ENCODE measurements around the gene CYB5A. TPM values are rescaled to one million over a fixed set of nuclear protein-coding genes. Genes with fewer than 3 reads are reported as not detected.

Gene CYB5A
- total and polyA plus RNA-seq, 9 of the 15 experiments (the other 6 are each of a cell fraction or from before 2014, with no cell fraction given), result 11.9 to 22.6 (median 14.1) TPM

DNA sequence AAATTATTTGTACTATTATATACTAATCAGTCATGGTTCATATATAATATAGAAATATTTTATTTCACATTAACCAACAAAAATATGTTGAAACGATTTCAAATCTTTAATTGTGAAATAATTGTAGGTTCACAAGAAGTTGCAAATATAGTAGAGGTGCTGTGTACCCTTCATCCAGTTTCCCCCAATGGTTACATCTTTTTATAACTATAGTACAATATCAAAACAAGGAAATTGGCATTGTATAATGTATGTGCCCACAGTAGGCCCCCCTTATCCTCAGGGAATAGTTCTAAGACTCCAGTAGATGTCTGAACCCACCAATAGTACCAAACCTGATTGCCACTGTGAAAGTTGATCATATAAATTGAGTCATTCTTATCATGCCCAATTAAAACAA is 7.4 kb upstream of the CYB5A start:
- Histone ChIP-seq H3K9me3 (replicated peaks; ENCODE audit: control insufficient read depth, insufficient read depth, low read depth, low read length) (no peaks in the 10 kb centered on the region), H3K9me1 (ENCODE audit: control insufficient read depth, insufficient read depth, low read length) (no peaks in the 10 kb centered on the region), H3K9ac (ENCODE audit: insufficient read depth in 1 of 2, low read depth in 2 of 2, low read length in 2 of 2) (no peak overlapping the region), H3K4me2 (ENCODE audit: insufficient read depth, low read length) (no peak overlapping the region), H4K20me1 (replicated peaks; ENCODE audit: control insufficient read depth, insufficient read depth, low read length) (no peaks in the 10 kb centered on the region), H3K27ac (ENCODE audit: extremely low read depth, low read depth, low read length) (no peak overlapping the region), H3K4me3 (no peak overlapping the region), H2AFZ (ENCODE audit: low read depth, low read length) (no peak overlapping the region), H3K4me1 (replicated peaks in 1 of 2; ENCODE audit: control insufficient read depth in 2 of 2, insufficient read depth in 2 of 2, low read length in 2 of 2) (no peaks in the 10 kb centered on the region), H3K36me3 (ENCODE audit: control insufficient read depth, insufficient read depth, low read length) (no peaks in the 10 kb centered on the region), H3K79me2 (ENCODE audit: control insufficient read depth, insufficient read depth, low read length) (no peaks in the 10 kb centered on the region), H3K27me3 (ENCODE audit: control insufficient read depth in 2 of 2, insufficient read depth in 2 of 2, low read length in 2 of 2) (no peaks in the 10 kb centered on the region)
- intact Hi-C loops (cut with micrococcal nuclease), result no loop called here
- in situ Hi-C loops (cut with MboI), result no loop called here
- no TSS peak for BruUV-seq (replicated peaks)
- ATAC-seq (no peak), FAIRE-seq (no peak), DNase-seq (ENCODE audit: extremely low read depth in 1 of 4, low spot score in 3 of 4) (no peak)
- ChIA-PET CTCF (ENCODE audit: low intra/inter-chr PET ratio) (no interaction called here), POLR2A (no interaction called here)
- 7% methylated on average over 1 of the region's 1 CpG for WGBS (ENCODE audit: insufficient coverage, low coverage, missing lambda C conversion rate)
- no peak for TF ChIP-seq IRF9 (tag; IDR thresholded peaks at IDR 0.05)
- TF ChIP-seq U2AF2 (optimal IDR thresholded peaks at IDR 0.05; ENCODE audit: low read depth, low read length), result no peak
- TF ChIP-seq RCOR1 (IDR thresholded peaks at IDR 0.05; ENCODE audit: borderline replicate concordance in 1 of 2, low read depth in 2 of 2, low read length in 2 of 2), result no peak
- TF ChIP-seq, protein P1, sequence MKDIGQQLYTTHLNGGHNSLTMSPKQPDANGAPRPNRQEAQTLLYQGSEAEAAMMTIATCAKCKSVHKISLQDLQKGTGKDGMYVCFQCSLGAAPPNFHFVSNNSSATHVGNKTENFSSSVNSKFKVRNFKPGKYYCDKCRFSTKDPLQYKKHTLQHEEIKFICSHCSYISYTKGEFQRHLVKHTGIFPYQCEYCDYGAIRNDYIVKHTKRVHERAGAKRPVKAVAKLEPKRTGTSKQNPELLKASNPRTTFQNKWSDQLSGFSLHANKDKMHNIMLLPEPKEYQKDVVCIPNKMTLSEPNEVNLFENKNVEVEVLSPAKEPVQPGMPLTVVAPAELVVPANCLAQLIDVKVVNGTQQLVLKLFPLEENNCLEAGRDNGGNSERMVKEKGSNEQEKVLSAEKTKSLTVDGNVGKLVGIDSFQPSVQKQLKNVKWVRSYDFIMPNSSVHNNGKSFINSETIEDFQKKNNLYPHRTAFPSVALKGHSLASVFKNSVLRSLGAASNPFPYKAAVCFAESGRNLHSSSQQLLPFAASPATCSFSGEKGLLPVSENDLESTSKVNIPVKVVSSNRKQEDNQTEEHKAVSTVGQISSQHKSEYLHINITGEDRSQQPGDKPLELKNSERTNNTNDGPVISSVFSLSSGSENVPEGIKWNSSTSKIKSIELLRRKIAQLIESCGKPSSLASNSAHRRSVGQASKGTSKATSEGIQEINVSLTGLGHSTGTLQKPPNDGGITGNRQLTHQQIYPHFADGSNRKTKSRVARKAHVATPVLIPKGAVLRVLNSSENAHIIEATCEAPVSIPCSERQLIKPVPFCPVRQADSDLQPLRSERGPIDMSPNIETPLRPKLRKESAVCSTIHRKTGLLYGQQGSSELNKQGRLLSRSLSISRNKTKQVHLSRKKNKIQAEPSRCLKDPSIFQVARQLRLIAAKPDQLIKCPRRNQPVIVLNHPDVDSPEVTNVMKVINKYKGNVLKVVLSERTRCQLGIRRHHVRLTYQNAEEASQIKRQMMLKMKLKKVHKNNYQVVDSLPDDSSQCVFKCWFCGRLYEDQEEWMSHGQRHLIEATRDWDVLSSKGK (CRISPR knock-in tag; IDR thresholded peaks at IDR 0.05), result no peak
- no peak for TF ChIP-seq ZNF124 (CRISPR knock-in tag; IDR thresholded peaks at IDR 0.05)
- TF ChIP-seq HDAC6 (IDR thresholded peaks at IDR 0.05; ENCODE audit: low read depth, low read length), result no peak
- no peak for TF ChIP-seq ZNF707 (CRISPR knock-in tag; conservative IDR thresholded peaks at IDR 0.05)
- no peak for TF ChIP-seq MEF2D (tag; conservative IDR thresholded peaks at IDR 0.05; ENCODE audit: low read depth)
- TF ChIP-seq STAT5A (IDR thresholded peaks at IDR 0.05; ENCODE audit: borderline replicate concordance, low read length), result no peak
- no peak for TF ChIP-seq ELK1 (CRISPR knock-in tag; IDR thresholded peaks at IDR 0.05)
- TF ChIP-seq ARID3B (CRISPR knock-in tag; IDR thresholded peaks at IDR 0.05; ENCODE audit: borderline replicate concordance), result no peak
- TF ChIP-seq ZNF408 (CRISPR knock-in tag; IDR thresholded peaks at IDR 0.05; ENCODE audit: low read depth), result no peak
- no peak for TF ChIP-seq GABPB2 (CRISPR knock-in tag; conservative IDR thresholded peaks at IDR 0.05)
- no peak for TF ChIP-seq FOXO4 (CRISPR knock-in tag; IDR thresholded peaks at IDR 0.05)
